Aorta (tissue), 5 donors: ENCODE results near the gene HS3ST4. TPM values are rescaled to one million over a fixed set of nuclear protein-coding genes. Genes with fewer than 3 reads are reported as not detected.

Experiments
- ATAC-seq: fragments of 200-7000 bp; cut with Tn5 transposase; one replicate; pipeline ENCODE4 v1.9.1; 2022; ENCODE audit warnings: moderate library complexity; ENCODE audit not compliant: low FRiP score
- DNase-seq, 2 donors: peaks; one replicate each; pipeline ENCODE4 v3.0.0-alpha.2; 2020
- H3K27ac ChIP-seq, 2 donors: one replicate each; pipeline ENCODE4 v1.5.1; 2013; ENCODE audit warnings: low read length in 2 of 2, mild to moderate bottlenecking in 2 of 2, moderate library complexity in 2 of 2, control low read depth in 1 of 2, inconsistent platforms in 1 of 2, low read depth in 1 of 2
- H3K27me3 ChIP-seq, 2 donors: one replicate each; pipeline ENCODE4 v1.6.1; 2013; ENCODE audit warnings: control low read depth in 1 of 2, low read length in 1 of 2, mild to moderate bottlenecking in 1 of 2, moderate library complexity in 1 of 2; ENCODE audit not compliant: insufficient read depth in 2 of 2, control insufficient read depth in 1 of 2
- H3K36me3 ChIP-seq, 2 donors: one replicate each; pipeline ENCODE4 v1.6.1; 2013; ENCODE audit warnings: control low read depth in 1 of 2, low read length in 1 of 2, mild to moderate bottlenecking in 1 of 2; ENCODE audit not compliant: insufficient read depth in 2 of 2, control insufficient read depth in 1 of 2
- H3K4me1 ChIP-seq, 2 donors: one replicate each; pipeline ENCODE4 v1.6.1; 2013; ENCODE audit warnings: low read length in 2 of 2, control low read depth in 1 of 2, mild to moderate bottlenecking in 1 of 2, moderate library complexity in 1 of 2; ENCODE audit not compliant: insufficient read depth in 2 of 2, control insufficient read depth in 1 of 2
- H3K4me3 ChIP-seq, 2 donors: one replicate each; pipeline ENCODE4 v1.5.1; 2013; ENCODE audit warnings: low read length in 2 of 2, control low read depth in 1 of 2, mild to moderate bottlenecking in 1 of 2
- H3K9me3 ChIP-seq: one replicate; pipeline ENCODE4 v1.6.1; 2013; ENCODE audit warnings: mild to moderate bottlenecking, low read length; ENCODE audit not compliant: control insufficient read depth
- WGBS, 2 donors: extraction: QIAGEN DNeasy Blood & Tissue Kit; methylation state at CpG; one replicate each; pipeline ENCODE4 v1.1.7; 2013; 5-methylcytosine and 5-hydroxymethylcytosine counted together
- intact Hi-C, 2 donors: fragments of 100-400 bp; cut with DNase I; formaldehyde crosslinking; loops; one replicate each; pipeline versions ENCODE4 v1.14.2 to v1.15.0; 2022
- polyA plus RNA-seq, 2 donors: library from polyadenylated mRNA; stranded (reverse); fragments of 200-250 nt; gene quantifications; one replicate each; pipeline ENCODE4 v1.2.3, GENCODE V29; 2013
- total RNA-seq, 2 donors: library from RNA; stranded (reverse); fragmentation: NEBNext Ultra II Directional; extraction: Animal tissue kit (Norgen Biotek cat#: 25700); gene quantifications; one replicate each; pipeline ENCODE4 v1.2.1, GENCODE V29; 2021
- donor health status: healthy with polysubstance abuse.
- donor health status: Bipolar disorder and iron deficiency.
- donor health status: DM: no; HTN: no; CAD: no.
- donor health status: DM: no; HTN: no; CAD: no.
- donor health status: DM: yes; HTN: yes; CAD: no.

The HS3ST4 gene
- total and polyA plus RNA-seq, 4 donors, result not detected

DNA sequence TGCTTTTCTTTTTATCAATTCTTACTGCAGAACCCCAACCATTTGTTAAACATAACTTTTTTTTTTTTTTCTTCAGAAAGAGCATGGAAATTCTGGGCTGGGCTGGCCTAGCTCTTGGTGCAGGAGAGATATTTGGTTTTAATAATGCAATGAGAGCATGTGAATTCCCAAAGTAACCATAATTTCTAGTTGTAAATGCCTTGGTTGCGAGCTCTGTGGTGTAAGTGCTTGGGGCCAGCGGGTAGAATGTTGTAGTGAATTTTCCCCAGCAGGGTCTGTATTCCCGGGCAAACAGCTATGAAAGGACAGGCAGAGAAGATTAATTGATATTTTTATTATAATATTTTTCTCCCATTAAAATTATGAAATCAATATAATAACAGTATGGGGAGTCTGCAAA is 465.6 kb downstream of the HS3ST4 start:
- DNase-seq (no peak), ATAC-seq (no peak)
- 15 to 45% methylated on average over 3 of the region's 3 CpGs for WGBS, 2 donors
- H3K27me3 ChIP-seq, result no peaks in the 10 kb centered on the region
- H3K4me1 ChIP-seq, result no peaks in the 10 kb centered on the region
- intact Hi-C loops, result no loop called here
- H3K9me3 ChIP-seq, result no peaks in the 10 kb centered on the region
- no peak overlapping the region for H3K27ac ChIP-seq
- H3K4me3 ChIP-seq, result no peak overlapping the region
- H3K36me3 ChIP-seq, result no peaks in the 10 kb centered on the region

DNA sequence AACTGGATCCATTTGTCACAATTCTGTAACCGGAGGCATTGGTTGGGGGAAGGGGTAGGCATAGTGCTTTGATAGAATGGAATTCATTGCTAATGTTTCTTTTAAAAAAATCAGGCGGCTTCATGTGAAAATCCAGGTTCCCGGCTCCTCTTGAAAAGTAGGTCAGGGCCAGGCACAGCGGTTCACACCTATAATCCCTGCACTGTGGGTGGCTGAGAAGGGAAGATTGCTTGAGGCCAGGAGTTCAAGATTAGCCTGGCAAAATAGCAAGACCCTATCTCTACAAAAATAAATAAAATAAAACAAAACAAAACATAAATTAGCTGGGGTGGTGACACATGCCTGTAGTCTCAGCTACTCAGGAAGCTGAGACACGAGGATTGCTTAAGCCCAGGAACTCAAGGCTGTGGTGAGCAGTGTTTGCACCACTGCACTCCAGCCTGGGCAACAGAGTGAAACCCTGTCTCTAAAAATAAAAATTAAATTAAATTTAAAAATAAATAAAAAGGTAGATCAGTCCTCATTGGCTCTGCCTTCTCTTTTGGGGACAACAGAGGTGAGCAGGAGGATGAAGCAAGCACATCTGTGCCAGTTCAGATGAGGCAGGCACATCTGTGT is 466.5 kb downstream of the HS3ST4 start:
- no peak for DNase-seq
- ATAC-seq, result no peak
- H3K36me3 ChIP-seq, result no peaks in the 10 kb centered on the region
- no peaks in the 10 kb centered on the region for H3K27me3 ChIP-seq
- H3K4me3 ChIP-seq, result no peak overlapping the region
- intact Hi-C loops, result no loop called here
- H3K4me1 ChIP-seq, result no peaks in the 10 kb centered on the region
- peaks cover 1% of the 10 kb centered on the region for H3K9me3 ChIP-seq
- 22 to 25% methylated on average over 5 of the region's 5 CpGs for WGBS, 2 donors
- no peak overlapping the region for H3K27ac ChIP-seq

- Histone ChIP-seq H3K27ac (no peak overlapping the region), H3K4me1 (no peaks in the 10 kb centered on the region), H3K9me3 (peaks cover 1% of the 10 kb centered on the region), H3K4me3 (no peak overlapping the region), H3K27me3 (no peaks in the 10 kb centered on the region), H3K36me3 (no peaks in the 10 kb centered on the region)
- WGBS, 2 donors, result 66 to 68% methylated on average over 7 of the region's 7 CpGs
- DNase-seq, result no peak
- no peak for ATAC-seq
- intact Hi-C loops, result no loop called here
These were observed 469.9 kb downstream of the HS3ST4 start for GRCh38 chr16:26161461-26162180.

- intact Hi-C loops, result no loop called here
- DNase-seq, result no peak
- WGBS, 2 donors, result 52 to 62% methylated on average over 3 of the region's 3 CpGs
- H3K4me1 ChIP-seq, result no peaks in the 10 kb centered on the region
- H3K27ac ChIP-seq, result no peak overlapping the region
- H3K27me3 ChIP-seq, result no peaks in the 10 kb centered on the region
- H3K9me3 ChIP-seq, result no peaks in the 10 kb centered on the region
- no peak for ATAC-seq
- no peaks in the 10 kb centered on the region for H3K36me3 ChIP-seq
- no peak overlapping the region for H3K4me3 ChIP-seq
These were observed 477.7 kb downstream of the HS3ST4 start for GRCh38 chr16:26169473-26169872.

GRCh38 chr16:26175944-26176343 is 484.2 kb downstream of the HS3ST4 start:
- no peak for ATAC-seq
- 9 to 13% methylated on average over 4 of the region's 4 CpGs for WGBS, 2 donors
- intact Hi-C loops, result no loop called here

DNA sequence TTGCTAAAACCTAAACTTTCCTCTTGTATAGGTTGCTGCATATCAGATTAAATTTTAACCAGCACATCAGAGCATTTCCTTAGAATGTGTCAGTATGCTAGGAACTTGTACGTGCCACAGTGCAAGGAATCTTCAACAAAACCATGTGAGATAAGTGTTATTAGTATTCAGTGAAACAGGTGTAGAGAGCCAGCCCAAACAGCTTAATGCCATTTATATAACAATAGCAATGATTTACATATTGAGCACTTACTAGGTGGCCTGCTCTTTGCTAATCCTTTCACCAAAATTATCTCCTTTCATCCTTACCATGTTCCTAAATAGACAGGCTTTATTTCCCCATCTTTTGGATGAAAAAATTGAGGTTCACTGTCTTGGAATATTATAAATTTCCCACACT is 485.7 kb downstream of the HS3ST4 start:
- no peak for DNase-seq
- intact Hi-C loops, result no loop called here
- Histone ChIP-seq H3K4me1 (no peaks in the 10 kb centered on the region), H3K9me3 (no peaks in the 10 kb centered on the region), H3K4me3 (no peak overlapping the region), H3K27me3 (no peaks in the 10 kb centered on the region), H3K36me3 (no peaks in the 10 kb centered on the region), H3K27ac (no peak overlapping the region)
- 31 to 33% methylated on average over 1 of the region's 1 CpG for WGBS, 2 donors
- no peak for ATAC-seq

More at GRCh38 chr16:26175944-26176343, 484.2 kb downstream of the HS3ST4 start:
- Histone ChIP-seq H3K4me3 (no peak overlapping the region), H3K36me3 (no peaks in the 10 kb centered on the region), H3K27me3 (no peaks in the 10 kb centered on the region), H3K4me1 (no peaks in the 10 kb centered on the region), H3K27ac (no peak overlapping the region), H3K9me3 (no peaks in the 10 kb centered on the region)
- DNase-seq, result no peak

- no peak overlapping the region for H3K4me3 ChIP-seq
- ATAC-seq, result no peak
- DNase-seq, result no peak
- no peaks in the 10 kb centered on the region for H3K9me3 ChIP-seq
- H3K27me3 ChIP-seq, result no peaks in the 10 kb centered on the region
- H3K27ac ChIP-seq, result no peak overlapping the region
- intact Hi-C loops, result no loop called here
- WGBS, 2 donors, result 70 to 73% methylated on average over 6 of the region's 6 CpGs
- H3K36me3 ChIP-seq, result no peaks in the 10 kb centered on the region
- no peaks in the 10 kb centered on the region for H3K4me1 ChIP-seq
These were observed 486.5 kb downstream of the HS3ST4 start for GRCh38 chr16:26178298-26178697.

- Histone ChIP-seq H3K27ac (no peak overlapping the region), H3K9me3 (peaks cover 3% of the 10 kb centered on the region), H3K4me1 (no peaks in the 10 kb centered on the region), H3K36me3 (no peaks in the 10 kb centered on the region), H3K27me3 (no peaks in the 10 kb centered on the region), H3K4me3 (no peak overlapping the region)
- WGBS, 2 donors, result 47 to 64% methylated on average over 1 of the region's 1 CpG
- DNase-seq (no peak), ATAC-seq (no peak)
- intact Hi-C loops, result no loop called here
These were observed 494.4 kb downstream of the HS3ST4 start for GRCh38 chr16:26186091-26186615.
